H9 (cell line): ENCODE data around the gene CYBB. TPM values are rescaled to one million over a fixed set of nuclear protein-coding genes. Genes with fewer than 3 reads are reported as not detected.

Experiments used
- DNase-seq: peaks from one replicate; pipeline ENCODE4 v3.0.0-alpha.2; 2017
- H2AFZ ChIP-seq: one replicate; pipeline ENCODE4 v1.6.1; 2013; ENCODE audit warnings: mild to moderate bottlenecking, low read length, control low read depth, moderate library complexity
- H2AK5ac ChIP-seq: 2 replicates; pipeline ENCODE4 v1.6.1; 2013; ENCODE audit warnings: low read length, control low read depth, mixed read lengths; ENCODE audit not compliant: insufficient read length
- H2BK120ac ChIP-seq: one replicate; pipeline ENCODE4 v1.6.1; 2013; ENCODE audit warnings: low read depth, mild to moderate bottlenecking, low read length, control low read depth, inconsistent platforms; ENCODE audit not compliant: poor library complexity, severe bottlenecking
- H2BK12ac ChIP-seq: 2 replicates; pipeline ENCODE4 v1.6.1; 2013; ENCODE audit warnings: low read length, control low read depth, mixed read lengths, low read depth; ENCODE audit not compliant: insufficient read length
- H2BK15ac ChIP-seq: 2 replicates; pipeline ENCODE4 v1.6.1; 2013; ENCODE audit warnings: low read depth, low read length, control low read depth
- H2BK20ac ChIP-seq: one replicate; pipeline ENCODE4 v1.6.1; 2013; ENCODE audit warnings: low read depth, mild to moderate bottlenecking, low read length, control low read depth, inconsistent platforms; ENCODE audit not compliant: poor library complexity, severe bottlenecking
- H2BK5ac ChIP-seq: 2 replicates; pipeline ENCODE4 v1.6.1; 2013; ENCODE audit warnings: low read length, control low read depth, mixed read lengths; ENCODE audit not compliant: insufficient read length
- H3K14ac ChIP-seq: 2 replicates; pipeline ENCODE4 v1.6.1; 2013; ENCODE audit warnings: low read length, control low read depth; ENCODE audit not compliant: insufficient read depth
- H3K18ac ChIP-seq: 2 replicates; pipeline ENCODE4 v1.6.1; 2013; ENCODE audit warnings: low read depth, mild to moderate bottlenecking, mixed read lengths, low read length, control low read depth; ENCODE audit not compliant: insufficient read length
- H3K23ac ChIP-seq: 2 replicates; pipeline ENCODE4 v1.6.1; 2013; ENCODE audit warnings: low read length, control low read depth, mixed read lengths, low read depth; ENCODE audit not compliant: insufficient read length
- H3K23me2 ChIP-seq: 2 replicates; pipeline ENCODE4 v1.6.1; 2013; ENCODE audit warnings: low read depth, mild to moderate bottlenecking, mixed read lengths, low read length, control low read depth; ENCODE audit not compliant: insufficient read length, poor library complexity, severe bottlenecking
- H3K27ac ChIP-seq: 2 replicates; pipeline ENCODE4 v1.5.1; 2013; ENCODE audit warnings: low read length, control low read depth, mixed read lengths, low read depth; ENCODE audit not compliant: insufficient read length
- H3K27me3 ChIP-seq: 2 replicates; pipeline ENCODE4 v1.6.1; 2013; ENCODE audit warnings: low read length, control low read depth, inconsistent platforms; ENCODE audit not compliant: insufficient read depth
- H3K4ac ChIP-seq: 2 replicates; pipeline ENCODE4 v1.6.1; 2013; ENCODE audit warnings: low read depth, mild to moderate bottlenecking, control low read depth, inconsistent platforms, low read length, moderate library complexity
- H3K4me1 ChIP-seq: 2 replicates; pipeline ENCODE4 v1.6.1; 2013; ENCODE audit warnings: low read length, control low read depth, inconsistent platforms; ENCODE audit not compliant: insufficient read depth
- H3K4me2 ChIP-seq: 2 replicates; pipeline ENCODE4 v1.6.1; 2013; ENCODE audit warnings: low read length, control low read depth, mixed read lengths; ENCODE audit not compliant: insufficient read length, insufficient read depth
- H3K56ac ChIP-seq: 2 replicates; pipeline ENCODE4 v1.6.1; 2013; ENCODE audit warnings: low read depth, mild to moderate bottlenecking, mixed read lengths, low read length, control low read depth; ENCODE audit not compliant: insufficient read length
- H3K79me1 ChIP-seq: 2 replicates; pipeline ENCODE4 v1.6.1; 2013; ENCODE audit warnings: low read depth, mild to moderate bottlenecking, moderate library complexity, low read length, control low read depth, inconsistent platforms; ENCODE audit not compliant: insufficient read depth, poor library complexity, severe bottlenecking
- H3K79me2 ChIP-seq: 2 replicates; pipeline ENCODE4 v1.6.1; 2013; ENCODE audit warnings: low read length, control low read depth, inconsistent platforms; ENCODE audit not compliant: insufficient read depth
- H3K9ac ChIP-seq: 2 replicates; pipeline ENCODE4 v1.6.1; 2013; ENCODE audit warnings: low read length, control low read depth, mixed read lengths; ENCODE audit not compliant: insufficient read length; ENCODE audit errors: extremely low read depth
- H3K9me3 ChIP-seq: one replicate; pipeline ENCODE4 v1.6.1; 2013; ENCODE audit warnings: low read depth, low read length, inconsistent platforms; ENCODE audit not compliant: control insufficient read depth
- H3T11ph ChIP-seq: one replicate; pipeline ENCODE4 v1.6.1; 2013; ENCODE audit warnings: mild to moderate bottlenecking, low read length, control low read depth, inconsistent platforms
- H4K20me1 ChIP-seq: one replicate; pipeline ENCODE4 v1.6.1; 2013; ENCODE audit not compliant: control insufficient read depth, insufficient read length, insufficient read depth
- H4K5ac ChIP-seq: 2 replicates; pipeline ENCODE4 v1.6.1; 2013; ENCODE audit warnings: low read depth, mild to moderate bottlenecking, mixed read lengths, low read length, control low read depth; ENCODE audit not compliant: insufficient read length
- H4K8ac ChIP-seq: replicated peaks from 2 replicates; pipeline ENCODE4 v1.6.1; 2013; ENCODE audit warnings: low read length, control low read depth, mixed read lengths, low read depth; ENCODE audit not compliant: insufficient read length
- H4K91ac ChIP-seq: 2 replicates; pipeline ENCODE4 v1.6.1; 2013; ENCODE audit warnings: low read depth, mild to moderate bottlenecking, moderate library complexity, mixed read lengths, low read length, control low read depth; ENCODE audit not compliant: insufficient read length
- H3K27ac Mint-ChIP-seq, 3 experiments: 2 replicates in 2 of 3; 3 replicates in 1 of 3; pipeline ENCODE4 v1.8.0; 2020 to 2021; ENCODE audit warnings: mixed read lengths in 3 of 3, mild to moderate bottlenecking in 1 of 3, moderate library complexity in 1 of 3
- H3K27me3 Mint-ChIP-seq: 2 replicates; pipeline ENCODE4 v1.8.0; 2021; ENCODE audit warnings: low read depth, mild to moderate bottlenecking, moderate library complexity, mixed read lengths
- H3K36me3 Mint-ChIP-seq, 3 experiments: 2 replicates in 2 of 3; 3 replicates in 1 of 3; pipeline ENCODE4 v1.8.0; 2020 to 2021; ENCODE audit warnings: low read depth in 3 of 3, mixed read lengths in 3 of 3; ENCODE audit not compliant: insufficient read depth in 1 of 3
- H3K4me1 Mint-ChIP-seq, 2 experiments: 2 replicates each; pipeline ENCODE4 v1.8.0; 2020; ENCODE audit warnings: mixed read lengths in 2 of 2
- H3K4me3 Mint-ChIP-seq, 2 experiments: 2 replicates in 1 of 2; 3 replicates in 1 of 2; pipeline ENCODE4 v1.8.0; 2020 to 2021; ENCODE audit warnings: mild to moderate bottlenecking in 2 of 2, mixed read lengths in 2 of 2, moderate library complexity in 1 of 2
- H3K9me3 Mint-ChIP-seq, 2 experiments: 2 replicates in 1 of 2; 3 replicates in 1 of 2; pipeline ENCODE4 v1.8.0; 2020; ENCODE audit warnings: mild to moderate bottlenecking in 2 of 2, mixed read lengths in 2 of 2, moderate library complexity in 1 of 2
- WGBS: extraction: QIAGEN DNeasy Blood & Tissue Kit; methylation state at CpG from one replicate; pipeline ENCODE4 v1.1.7; 2013; ENCODE audit warnings: missing lambda C conversion rate, low lambda C conversion rate, mixed read lengths; ENCODE audit not compliant: insufficient read length; ENCODE audit errors: extremely low coverage; 5-methylcytosine and 5-hydroxymethylcytosine counted together
- total RNA-seq: library from RNA; stranded (reverse); gene quantifications from 2 replicates; pipeline ENCODE4 v1.2.1, GENCODE V29; 2021
- TF ChIP-seq, protein P1 (sequence below): fragments of 200-600 bp; sonication (generic); conservative IDR thresholded peaks from 3 replicates; pipeline ENCODE4 v1.8.0; 2021; ENCODE audit warnings: antibody characterized with exemption, mild to moderate bottlenecking

Gene CYBB
- total RNA-seq, 1 experiment from 2014 or later, result 0.07 TPM

DNA sequence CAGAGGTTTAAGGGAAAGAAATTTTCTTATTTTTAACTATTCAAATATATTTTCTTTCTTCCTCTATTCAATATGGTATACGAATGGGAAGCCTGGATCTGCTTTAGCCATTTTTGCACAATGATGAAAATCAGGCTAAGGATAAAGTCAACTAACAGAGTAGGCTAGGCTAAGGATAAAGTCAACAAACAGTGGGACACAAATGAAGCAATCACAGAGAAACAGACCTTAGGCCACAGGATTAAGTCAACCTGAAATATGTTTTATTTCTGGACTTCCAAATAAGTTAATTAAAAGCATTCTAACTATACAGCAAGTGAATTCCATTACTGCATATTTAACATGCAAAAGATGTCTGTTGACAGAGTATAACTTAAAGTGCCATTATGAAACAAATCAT lies 50.5 kb downstream of the CYBB start:
- Histone ChIP-seq H3K79me2 (no peaks in the 10 kb centered on the region), H3K18ac (no peak overlapping the region), H3K27ac (no peak overlapping the region), H4K20me1 (no peaks in the 10 kb centered on the region), H3K9me3 (no peaks in the 10 kb centered on the region), H2BK15ac (no peak overlapping the region), H3T11ph (no peak overlapping the region), H3K9ac (no peak overlapping the region), H3K4me1 (no peaks in the 10 kb centered on the region), H4K5ac (no peak overlapping the region), H3K79me1 (no peaks in the 10 kb centered on the region), H4K8ac (no peak overlapping the region), H3K4ac (no peak overlapping the region), H2AFZ (no peak overlapping the region), H4K91ac (no peak overlapping the region), H2BK120ac (no peak overlapping the region), H3K56ac (no peak overlapping the region), H2AK5ac (no peak overlapping the region), H3K14ac (no peak overlapping the region), H2BK20ac (no peak overlapping the region), H3K27me3 (no peaks in the 10 kb centered on the region), H3K23ac (no peak overlapping the region), H2BK12ac (no peak overlapping the region), H3K23me2 (no peaks in the 10 kb centered on the region), H3K4me2 (no peak overlapping the region), H2BK5ac (no peak overlapping the region)
- Mint-ChIP-seq H3K36me3 (no peaks in the 10 kb centered on the region; a peak in 1 of 7 replicates), H3K4me3 (no peak overlapping the region), H3K4me1 (no peaks in the 10 kb centered on the region), H3K9me3 (peaks cover 42 to 52% of the 10 kb centered on the region in 2 experiments), H3K27ac (no peak overlapping the region), H3K27me3 (no peaks in the 10 kb centered on the region)
- TF ChIP-seq, protein P1, sequence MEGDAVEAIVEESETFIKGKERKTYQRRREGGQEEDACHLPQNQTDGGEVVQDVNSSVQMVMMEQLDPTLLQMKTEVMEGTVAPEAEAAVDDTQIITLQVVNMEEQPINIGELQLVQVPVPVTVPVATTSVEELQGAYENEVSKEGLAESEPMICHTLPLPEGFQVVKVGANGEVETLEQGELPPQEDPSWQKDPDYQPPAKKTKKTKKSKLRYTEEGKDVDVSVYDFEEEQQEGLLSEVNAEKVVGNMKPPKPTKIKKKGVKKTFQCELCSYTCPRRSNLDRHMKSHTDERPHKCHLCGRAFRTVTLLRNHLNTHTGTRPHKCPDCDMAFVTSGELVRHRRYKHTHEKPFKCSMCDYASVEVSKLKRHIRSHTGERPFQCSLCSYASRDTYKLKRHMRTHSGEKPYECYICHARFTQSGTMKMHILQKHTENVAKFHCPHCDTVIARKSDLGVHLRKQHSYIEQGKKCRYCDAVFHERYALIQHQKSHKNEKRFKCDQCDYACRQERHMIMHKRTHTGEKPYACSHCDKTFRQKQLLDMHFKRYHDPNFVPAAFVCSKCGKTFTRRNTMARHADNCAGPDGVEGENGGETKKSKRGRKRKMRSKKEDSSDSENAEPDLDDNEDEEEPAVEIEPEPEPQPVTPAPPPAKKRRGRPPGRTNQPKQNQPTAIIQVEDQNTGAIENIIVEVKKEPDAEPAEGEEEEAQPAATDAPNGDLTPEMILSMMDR, result no peak
- no peak for DNase-seq
- WGBS, result no CpG with 5 or more reads among the region's 1 CpG
